ENCODE data around the gene ZBTB7C. TPM values are rescaled to one million over a fixed set of nuclear protein-coding genes. Genes with fewer than 3 reads are reported as not detected.

Gene ZBTB7C
- polyA plus RNA-seq, 1 donor (not counting 4 experiments of a cell fraction or from before 2014, with no cell fraction given) = 0.58 TPM

- H3K4me3 ChIP-seq (ENCODE audit: control insufficient read depth in 2 of 3, extremely low read depth in 1 of 3, insufficient read depth in 2 of 3, low read depth in 1 of 3, low read length in 3 of 3) = no peak overlapping the region
- FAIRE-seq (no peak), DNase-seq (ENCODE audit: low read depth, low spot score) (no peak)
- H3K9ac ChIP-seq (ENCODE audit: control insufficient read depth, extremely low read depth, insufficient read depth, low read length) = no peak overlapping the region
- H4K20me1 ChIP-seq (ENCODE audit: control insufficient read depth, extremely low read depth, insufficient read depth, low read length) = no peaks in the 10 kb centered on the region
- no peak overlapping the region for H3K4me2 ChIP-seq (ENCODE audit: control insufficient read depth, extremely low read depth, insufficient read depth, low read depth, low read length)
- no peak overlapping the region for H2AFZ ChIP-seq (ENCODE audit: control insufficient read depth, low read length)
- no peaks in the 10 kb centered on the region for H3K27me3 ChIP-seq (ENCODE audit: control insufficient read depth, extremely low read depth, insufficient read depth, low read length)
- no peaks in the 10 kb centered on the region for H3K9me3 ChIP-seq (ENCODE audit: control insufficient read depth, low read depth, low read length)
- no peaks in the 10 kb centered on the region for H3K36me3 ChIP-seq (ENCODE audit: control insufficient read depth in 2 of 2, extremely low read depth in 1 of 2, insufficient read depth in 2 of 2, low read length in 2 of 2)
- no peaks in the 10 kb centered on the region for H3K9me1 ChIP-seq (ENCODE audit: control insufficient read depth, extremely low read depth, insufficient read depth, low read length)
- TF ChIP-seq CTCF (optimal IDR thresholded peaks at IDR 0.05 in 1 of 3, IDR thresholded peaks at IDR 0.05 in 1 of 3, conservative IDR thresholded peaks at IDR 0.05 in 1 of 3; ENCODE audit: extremely low read depth in 1 of 3, insufficient read depth in 2 of 3, low read length in 3 of 3) = no peak
- no peak for TF ChIP-seq EZH2 (IDR thresholded peaks at IDR 0.05; ENCODE audit: low read length)
- dilution Hi-C loops (cut with MboI; ENCODE audit: extremely low pct_ligation_motif_present, low sequenced_read_pairs) = no loop called here
- no peak overlapping the region for H3K27ac ChIP-seq (ENCODE audit: control insufficient read depth, insufficient read depth, low read length)
- no peaks in the 10 kb centered on the region for H3K4me1 ChIP-seq (ENCODE audit: control insufficient read depth, extremely low read depth, insufficient read depth, low read length)
- H3K79me2 ChIP-seq (ENCODE audit: control insufficient read depth, insufficient read depth, low read length) = no peaks in the 10 kb centered on the region
Measured at GRCh38 chr18:47984991-47985390, 424.2 kb downstream of the ZBTB7C start.

DNA sequence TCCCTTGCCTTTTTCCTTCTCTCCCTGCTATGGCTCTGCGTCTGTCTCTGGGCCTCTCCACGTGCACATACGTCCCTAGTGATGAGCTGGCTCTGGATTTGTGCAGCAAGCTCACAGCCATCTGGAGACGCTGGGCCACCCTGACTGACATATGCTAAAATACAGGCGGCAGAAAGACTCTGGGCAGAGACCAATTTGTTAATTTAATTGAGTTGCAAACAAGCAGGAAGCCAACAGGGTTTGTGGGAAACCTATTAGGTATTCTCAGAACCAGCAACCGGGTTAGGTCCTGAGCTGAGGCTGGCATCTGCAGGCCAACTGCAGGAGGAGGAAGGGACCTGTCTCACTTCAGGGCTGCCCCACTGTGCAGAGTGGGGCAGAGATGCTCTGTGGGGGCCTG is 425.2 kb downstream of the ZBTB7C start:
- Histone ChIP-seq H3K9me1 (ENCODE audit: control insufficient read depth, extremely low read depth, insufficient read depth, low read length) (no peaks in the 10 kb centered on the region), H3K4me3 (ENCODE audit: control insufficient read depth in 2 of 3, extremely low read depth in 1 of 3, insufficient read depth in 2 of 3, low read depth in 1 of 3, low read length in 3 of 3) (no peak overlapping the region), H3K79me2 (ENCODE audit: control insufficient read depth, insufficient read depth, low read length) (no peaks in the 10 kb centered on the region), H3K9me3 (ENCODE audit: control insufficient read depth, low read depth, low read length) (no peaks in the 10 kb centered on the region), H3K9ac (ENCODE audit: control insufficient read depth, extremely low read depth, insufficient read depth, low read length) (no peak overlapping the region), H3K27me3 (ENCODE audit: control insufficient read depth, extremely low read depth, insufficient read depth, low read length) (peaks cover 6% of the 10 kb centered on the region), H4K20me1 (ENCODE audit: control insufficient read depth, extremely low read depth, insufficient read depth, low read length) (no peaks in the 10 kb centered on the region), H3K27ac (ENCODE audit: control insufficient read depth, insufficient read depth, low read length) (no peak overlapping the region), H3K4me2 (ENCODE audit: control insufficient read depth, extremely low read depth, insufficient read depth, low read depth, low read length) (no peak overlapping the region), H3K36me3 (ENCODE audit: control insufficient read depth in 2 of 2, extremely low read depth in 1 of 2, insufficient read depth in 2 of 2, low read length in 2 of 2) (no peaks in the 10 kb centered on the region), H2AFZ (ENCODE audit: control insufficient read depth, low read length) (no peak overlapping the region), H3K4me1 (ENCODE audit: control insufficient read depth, extremely low read depth, insufficient read depth, low read length) (no peaks in the 10 kb centered on the region)
- no peak for DNase-seq (ENCODE audit: low read depth, low spot score)
- dilution Hi-C loops (cut with MboI; ENCODE audit: extremely low pct_ligation_motif_present, low sequenced_read_pairs) = no loop called here
- no peak for TF ChIP-seq CTCF (optimal IDR thresholded peaks at IDR 0.05 in 1 of 3, IDR thresholded peaks at IDR 0.05 in 1 of 3, conservative IDR thresholded peaks at IDR 0.05 in 1 of 3; ENCODE audit: extremely low read depth in 1 of 3, insufficient read depth in 2 of 3, low read length in 3 of 3)
- TF ChIP-seq EZH2 (IDR thresholded peaks at IDR 0.05; ENCODE audit: low read length) = no peak
- no peak for FAIRE-seq
